ENCODE results near the gene BMPR1A. TPM values are rescaled to one million over a fixed set of nuclear protein-coding genes. Genes with fewer than 3 reads are reported as not detected.
A peak's percentile ranks its signal among the peaks of the same experiment; 100 is the strongest.
"Not testable (repeated sequence)": the region's sequence is repeated elsewhere in the genome, so short reads cannot be mapped to it uniquely, and the experiment has no call there.

The BMPR1A gene
- total and polyA plus RNA-seq, 5 donors = 10.8 to 92.0 (median 62.2) TPM

- Histone ChIP-seq H3K4me3 (ENCODE audit: low read length) (no peak overlapping the region), H3K9me3 (ENCODE audit: control insufficient read depth, low read length) (no peaks in the 10 kb centered on the region), H3K27me3 (ENCODE audit: control insufficient read depth, insufficient read depth) (no peaks in the 10 kb centered on the region), H3K4me1 (ENCODE audit: control insufficient read depth, insufficient read depth, low read length) (peaks cover 7% of the 10 kb centered on the region), H3K27ac (ENCODE audit: low read length) (no peak overlapping the region)
- intact Hi-C loops (cut with DNase I) = loop anchor here in 1 of 4 donors (10.0 kb wide), 1 partner anchor 122 kb away; the partner anchor contains the start of genes GLUD1 and SHLD2
- no peak for DNase-seq
- WGBS = 85% methylated on average over 11 of the region's 11 CpGs
- no peak for ATAC-seq
These were observed 216.4 kb downstream of the BMPR1A start for GRCh38 chr10:86972613-86973380.

GRCh38 chr10:86974484-86974883 lies 218.1 kb downstream of the BMPR1A start:
- H3K4me1 ChIP-seq (ENCODE audit: control insufficient read depth, insufficient read depth, low read length) = peaks cover 4% of the 10 kb centered on the region
- no peak overlapping the region for H3K4me3 ChIP-seq (ENCODE audit: low read length)
- no peak overlapping the region for H3K27ac ChIP-seq (ENCODE audit: low read length)
- DNase-seq = no peak
- H3K9me3 ChIP-seq (ENCODE audit: control insufficient read depth, low read length) = no peaks in the 10 kb centered on the region
- intact Hi-C loops (cut with DNase I) = loop anchor here in 1 of 4 donors (10.0 kb wide), 1 partner anchor 120 kb away; the partner anchor contains the start of genes GLUD1 and SHLD2
- no peak for ATAC-seq
- no peaks in the 10 kb centered on the region for H3K27me3 ChIP-seq (ENCODE audit: control insufficient read depth, insufficient read depth)
- WGBS = 81% methylated on average over 7 of the region's 7 CpGs

- Histone ChIP-seq H3K9me3 (ENCODE audit: control insufficient read depth, low read length) (no peaks in the 10 kb centered on the region), H3K4me1 (ENCODE audit: control insufficient read depth, insufficient read depth, low read length) (peaks cover 9% of the 10 kb centered on the region), H3K4me3 (ENCODE audit: low read length) (no peak overlapping the region), H3K27me3 (ENCODE audit: control insufficient read depth, insufficient read depth) (no peaks in the 10 kb centered on the region), H3K27ac (ENCODE audit: low read length) (no peak overlapping the region)
- intact Hi-C loops (cut with DNase I) = loop anchor here in 1 of 4 donors (10.0 kb wide), 1 partner anchor 118 kb away; the partner anchor contains the start of genes GLUD1 and SHLD2
- ATAC-seq = no peak
- DNase-seq = no peak
- WGBS = 97% methylated on average over 5 of the region's 5 CpGs
These were observed 220.1 kb downstream of the BMPR1A start for GRCh38 chr10:86976362-86977056.

- not testable (repeated sequence) for ATAC-seq
- intact Hi-C loops (cut with DNase I) = loop anchor here in 1 of 4 donors (10.0 kb wide), 1 partner anchor 116 kb away; the partner anchor contains the start of genes GLUD1 and SHLD2
- 82% methylated on average over 3 of the region's 3 CpGs for WGBS
These were observed 222.0 kb downstream of the BMPR1A start for GRCh38 chr10:86978457-86978856.

GRCh38 chr10:86979296-86979818 lies 222.9 kb downstream of the BMPR1A start:
- H3K27ac ChIP-seq (ENCODE audit: low read length) = peak overlapping the region; percentile 51
- peaks cover 4% of the 10 kb centered on the region for H3K4me1 ChIP-seq (ENCODE audit: control insufficient read depth, insufficient read depth, low read length)
- DNase-seq (no peak), ATAC-seq (peak; percentile 13 to 27)
- intact Hi-C loops (cut with DNase I) = loop anchor here in 1 of 4 donors (10.0 kb wide), 1 partner anchor 115 kb away; the partner anchor contains the start of genes GLUD1 and SHLD2
- WGBS = 65% methylated on average over 4 of the region's 4 CpGs
- no peaks in the 10 kb centered on the region for H3K9me3 ChIP-seq (ENCODE audit: control insufficient read depth, low read length)
- no peaks in the 10 kb centered on the region for H3K27me3 ChIP-seq (ENCODE audit: control insufficient read depth, insufficient read depth)
- no peak overlapping the region for H3K4me3 ChIP-seq (ENCODE audit: low read length)

More at GRCh38 chr10:86978457-86978856, 222.0 kb downstream of the BMPR1A start:
- H3K27me3 ChIP-seq (ENCODE audit: control insufficient read depth, insufficient read depth); H3K4me1 ChIP-seq (ENCODE audit: control insufficient read depth, insufficient read depth, low read length); H3K9me3 ChIP-seq (ENCODE audit: control insufficient read depth, low read length); H3K4me3 ChIP-seq (ENCODE audit: low read length); DNase-seq; H3K27ac ChIP-seq (ENCODE audit: low read length): not testable (repeated sequence)

- H3K27me3 ChIP-seq (ENCODE audit: control insufficient read depth, insufficient read depth) = no peaks in the 10 kb centered on the region
- H3K4me3 ChIP-seq (ENCODE audit: low read length) = no peak overlapping the region
- no peaks in the 10 kb centered on the region for H3K9me3 ChIP-seq (ENCODE audit: control insufficient read depth, low read length)
- peak overlapping the region; percentile 82 for H3K27ac ChIP-seq (ENCODE audit: low read length)
- peaks cover 4% of the 10 kb centered on the region for H3K4me1 ChIP-seq (ENCODE audit: control insufficient read depth, insufficient read depth, low read length)
- intact Hi-C loops (cut with DNase I) = loop anchor here in 1 of 4 donors (10.0 kb wide), 1 partner anchor 115 kb away; the partner anchor contains the start of genes GLUD1 and SHLD2
- 3% methylated on average over 3 of the region's 3 CpGs for WGBS
- peak; percentile 78 to 82 (median 82) for DNase-seq
- ATAC-seq = peak; percentile 89 to 93
These were observed 223.6 kb downstream of the BMPR1A start for GRCh38 chr10:86979977-86980448.

- 62% methylated on average over 6 of the region's 6 CpGs for WGBS
- DNase-seq (peak in 1 of 3 donors; percentile 25), ATAC-seq (peak; percentile 29 to 55)
- H3K4me1 ChIP-seq (ENCODE audit: control insufficient read depth, insufficient read depth, low read length); H3K9me3 ChIP-seq (ENCODE audit: control insufficient read depth, low read length); H3K27me3 ChIP-seq (ENCODE audit: control insufficient read depth, insufficient read depth); H3K27ac ChIP-seq (ENCODE audit: low read length); intact Hi-C loops (cut with DNase I); H3K4me3 ChIP-seq (ENCODE audit: low read length): not testable (repeated sequence)
These were observed 224.6 kb downstream of the BMPR1A start for GRCh38 chr10:86981020-86981419.

- no peaks in the 10 kb centered on the region for H3K9me3 ChIP-seq (ENCODE audit: control insufficient read depth, low read length)
- no peak overlapping the region for H3K27ac ChIP-seq (ENCODE audit: low read length)
- H3K4me1 ChIP-seq (ENCODE audit: control insufficient read depth, insufficient read depth, low read length) = peaks cover 4% of the 10 kb centered on the region
- H3K27me3 ChIP-seq (ENCODE audit: control insufficient read depth, insufficient read depth) = no peaks in the 10 kb centered on the region
- no peak overlapping the region for H3K4me3 ChIP-seq (ENCODE audit: low read length)
- no peak for DNase-seq
- WGBS = 93% methylated on average over 5 of the region's 5 CpGs
- intact Hi-C loops (cut with DNase I) = no loop called here
- no peak for ATAC-seq
These were observed 225.3 kb downstream of the BMPR1A start for GRCh38 chr10:86981716-86982115.

Other genes starting within 250 kb of the BMPR1A start
- 10 to 100 TPM; 21.9 to 26.7 (median 22.9) TPM for gene WAPL, start 234.8 kb upstream of the BMPR1A start, total RNA-seq
- gene WAPL, start 234.8 kb upstream of the BMPR1A start, polyA plus RNA-seq = 10.9 TPM
- gene OPN4, start 102.1 kb upstream of the BMPR1A start, total RNA-seq = 1 to 10 TPM in 2 of 4 donors, under 1 TPM in 2; 0.32 to 1.2 (median 0.95) TPM
- gene OPN4, start 102.1 kb upstream of the BMPR1A start, polyA plus RNA-seq = 0.93 TPM
- 1,000 to 10,000 TPM in 1 of 4 donors, 100 to 1,000 TPM in 3; 738 to 1,111 (median 934) TPM for gene LDB3, start 88.1 kb upstream of the BMPR1A start, total RNA-seq
- 1,223 TPM for gene LDB3, start 88.1 kb upstream of the BMPR1A start, polyA plus RNA-seq
- gene MMRN2, start 201.0 kb downstream of the BMPR1A start, total RNA-seq = 10 to 100 TPM; 32.4 to 65.5 (median 42.5) TPM
- gene MMRN2, start 201.0 kb downstream of the BMPR1A start, polyA plus RNA-seq = 19.8 TPM
- 10 to 100 TPM; 10.8 to 22.0 (median 15.6) TPM for gene SNCG, start 202.0 kb downstream of the BMPR1A start, total RNA-seq
- gene SNCG, start 202.0 kb downstream of the BMPR1A start, polyA plus RNA-seq = 30.2 TPM
- gene ADIRF, start 211.9 kb downstream of the BMPR1A start, total RNA-seq = 100 to 1,000 TPM in 1 of 4 donors, 10 to 100 TPM in 3; 69.0 to 122 (median 75.7) TPM
- gene ADIRF, start 211.9 kb downstream of the BMPR1A start, polyA plus RNA-seq = 215 TPM

Data from right cardiac atrium (tissue), 5 donors.